Loucy (cell line): ENCODE measurements around the gene RBBP8.

Source experiments
- H2AFZ ChIP-seq: fragments of 200-600 bp; sonication (generic); 2 replicates; pipeline ENCODE4 v1.6.0; 2016; ENCODE audit warnings: antibody characterized with exemption, mild to moderate bottlenecking, low read length, moderate library complexity
- H3F3A ChIP-seq: fragments of 200-600 bp; 2 replicates; pipeline ENCODE4 v1.6.0; 2016; ENCODE audit warnings: antibody characterized with exemption, low read depth, mild to moderate bottlenecking
- H3K27me3 ChIP-seq: fragments of 200-600 bp; sonication (generic); 2 replicates; pipeline ENCODE4 v1.6.1; 2014; ENCODE audit warnings: low read length, mild to moderate bottlenecking; ENCODE audit not compliant: insufficient read depth, poor library complexity, severe bottlenecking
- H3K36me3 ChIP-seq: fragments of 200-600 bp; sonication (generic); 2 replicates; pipeline ENCODE4 v1.6.1; 2016; ENCODE audit warnings: low read length; ENCODE audit not compliant: insufficient read depth
- H3K4me1 ChIP-seq: fragments of 200-600 bp; sonication (generic); 2 replicates; pipeline ENCODE4 v1.5.1; 2014; ENCODE audit warnings: low read length, mild to moderate bottlenecking; ENCODE audit not compliant: insufficient read depth, poor library complexity, severe bottlenecking
- H3K4me2 ChIP-seq: fragments of 200-600 bp; sonication (generic); 2 replicates; pipeline ENCODE4 v1.6.0; 2014; ENCODE audit warnings: antibody characterized with exemption, low read length, low read depth, mild to moderate bottlenecking; ENCODE audit not compliant: poor library complexity, severe bottlenecking
- H3K4me3 ChIP-seq: fragments of 200-600 bp; sonication (generic); 2 replicates; pipeline ENCODE4 v1.5.1; 2014; ENCODE audit warnings: low read length, mild to moderate bottlenecking, mixed read lengths; ENCODE audit not compliant: poor library complexity, severe bottlenecking
- H3K79me2 ChIP-seq: fragments of 200-600 bp; sonication (generic); 2 replicates; pipeline ENCODE4 v1.6.1; 2014; ENCODE audit warnings: low read length; ENCODE audit not compliant: insufficient read depth
- H3K9ac ChIP-seq: fragments of 200-600 bp; sonication (generic); 2 replicates; pipeline ENCODE4 v1.6.0; 2014; ENCODE audit warnings: mild to moderate bottlenecking, low read depth, low read length, moderate library complexity; ENCODE audit not compliant: poor library complexity, severe bottlenecking
- H3K9me2 ChIP-seq: fragments of 200-600 bp; sonication (generic); replicated peaks from 2 replicates; pipeline ENCODE4 v1.6.1; 2016; ENCODE audit warnings: low read depth, low read length, mixed read lengths
- H3K9me3 ChIP-seq: fragments of 200-600 bp; sonication (generic); 2 replicates; pipeline ENCODE4 v1.6.1; 2014; ENCODE audit warnings: mild to moderate bottlenecking, antibody characterized with exemption, low read length, low read depth; ENCODE audit not compliant: insufficient read depth
- H4K20me1 ChIP-seq: fragments of 200-600 bp; sonication (generic); 2 replicates; pipeline ENCODE4 v1.6.0; 2014; ENCODE audit warnings: antibody characterized with exemption, low read length, mild to moderate bottlenecking; ENCODE audit not compliant: insufficient read depth, poor library complexity, severe bottlenecking
- EZH2phosphoT487 ChIP-seq: fragments of 200-600 bp; IDR thresholded peaks from 2 replicates; pipeline ENCODE4 v1.6.1; 2018; ENCODE audit warnings: antibody characterized with exemption, mild to moderate bottlenecking, moderate library complexity, borderline replicate concordance
- TF ChIP-seq, protein P1 (sequence below): fragments of 200-600 bp; sonication (generic); conservative IDR thresholded peaks from 2 replicates; pipeline ENCODE4 v1.5.1; 2014; ENCODE audit warnings: mild to moderate bottlenecking, antibody characterized with exemption, low read length

Gene RBBP8

DNA sequence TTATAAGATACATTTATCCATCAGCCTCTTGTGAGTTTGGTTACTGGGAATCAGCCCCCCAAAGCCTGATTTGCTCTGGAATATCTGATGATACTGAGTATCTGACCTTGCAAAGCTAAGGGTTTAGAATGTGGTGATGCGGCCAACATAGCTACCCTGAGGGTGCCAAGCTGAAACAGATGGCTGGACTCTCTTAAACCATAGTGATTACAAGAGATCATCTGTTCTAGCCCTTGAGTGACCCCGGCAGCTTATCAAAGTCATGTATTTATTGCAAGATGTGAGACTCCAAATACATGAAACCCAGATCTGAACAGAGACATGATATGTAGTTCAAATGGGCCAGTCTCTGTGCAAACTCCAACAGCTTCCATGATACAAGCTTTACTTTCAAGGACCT is 124.0 kb downstream of the RBBP8 start:
- Histone ChIP-seq H4K20me1 (no peaks in the 10 kb centered on the region), H3K4me2 (no peak overlapping the region), H3K9me2 (no peaks in the 10 kb centered on the region), H3K4me3 (no peak overlapping the region), H3K9me3 (no peaks in the 10 kb centered on the region), H2AFZ (no peak overlapping the region), H3K79me2 (no peaks in the 10 kb centered on the region), H3K9ac (no peak overlapping the region), H3K4me1 (no peaks in the 10 kb centered on the region), H3K36me3 (no peaks in the 10 kb centered on the region), H3F3A (no peaks in the 10 kb centered on the region), H3K27me3 (no peaks in the 10 kb centered on the region)
- TF ChIP-seq EZH2phosphoT487, result no peak
- TF ChIP-seq, protein P1, sequence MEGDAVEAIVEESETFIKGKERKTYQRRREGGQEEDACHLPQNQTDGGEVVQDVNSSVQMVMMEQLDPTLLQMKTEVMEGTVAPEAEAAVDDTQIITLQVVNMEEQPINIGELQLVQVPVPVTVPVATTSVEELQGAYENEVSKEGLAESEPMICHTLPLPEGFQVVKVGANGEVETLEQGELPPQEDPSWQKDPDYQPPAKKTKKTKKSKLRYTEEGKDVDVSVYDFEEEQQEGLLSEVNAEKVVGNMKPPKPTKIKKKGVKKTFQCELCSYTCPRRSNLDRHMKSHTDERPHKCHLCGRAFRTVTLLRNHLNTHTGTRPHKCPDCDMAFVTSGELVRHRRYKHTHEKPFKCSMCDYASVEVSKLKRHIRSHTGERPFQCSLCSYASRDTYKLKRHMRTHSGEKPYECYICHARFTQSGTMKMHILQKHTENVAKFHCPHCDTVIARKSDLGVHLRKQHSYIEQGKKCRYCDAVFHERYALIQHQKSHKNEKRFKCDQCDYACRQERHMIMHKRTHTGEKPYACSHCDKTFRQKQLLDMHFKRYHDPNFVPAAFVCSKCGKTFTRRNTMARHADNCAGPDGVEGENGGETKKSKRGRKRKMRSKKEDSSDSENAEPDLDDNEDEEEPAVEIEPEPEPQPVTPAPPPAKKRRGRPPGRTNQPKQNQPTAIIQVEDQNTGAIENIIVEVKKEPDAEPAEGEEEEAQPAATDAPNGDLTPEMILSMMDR, result no peak

DNA sequence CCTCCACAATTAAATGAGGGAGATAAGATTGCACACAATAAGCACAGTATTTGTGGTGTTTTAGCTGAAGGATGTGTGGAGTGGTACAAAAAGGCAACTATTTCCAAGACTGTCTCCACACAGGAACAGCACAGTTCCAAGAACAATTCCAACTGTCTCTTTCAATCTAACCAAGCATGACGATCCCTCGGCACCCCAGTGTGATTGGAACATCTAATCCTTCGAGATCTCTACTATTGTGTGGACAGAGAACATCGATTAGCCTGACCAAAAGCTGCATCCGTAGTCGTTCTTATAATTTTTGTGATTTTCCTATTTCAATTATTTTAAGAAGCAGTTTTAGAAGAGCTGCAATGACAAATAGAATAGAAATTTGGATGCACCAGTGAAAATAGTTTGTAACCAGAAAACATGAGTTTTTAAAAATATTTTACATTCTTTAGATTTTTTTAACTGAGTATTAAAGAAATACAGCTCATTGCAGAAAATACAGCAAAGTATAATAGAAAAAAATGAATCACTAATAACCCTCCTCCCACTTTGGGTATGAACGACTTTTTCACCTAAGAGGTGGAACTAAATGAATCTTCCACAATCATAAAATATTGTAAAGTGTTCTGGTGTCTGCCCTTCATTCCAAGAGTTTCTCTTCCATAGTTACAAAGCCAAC is 125.8 kb downstream of the RBBP8 start:
- no peaks in the 10 kb centered on the region for H3K27me3 ChIP-seq
- H3K9me2 ChIP-seq, result no peaks in the 10 kb centered on the region
- no peaks in the 10 kb centered on the region for H3K36me3 ChIP-seq
- no peak overlapping the region for H2AFZ ChIP-seq
- H3K4me2 ChIP-seq, result no peak overlapping the region
- H3F3A ChIP-seq, result no peaks in the 10 kb centered on the region
- H3K4me3 ChIP-seq, result no peak overlapping the region
- H3K4me1 ChIP-seq, result no peaks in the 10 kb centered on the region
- no peaks in the 10 kb centered on the region for H4K20me1 ChIP-seq
- TF ChIP-seq, protein P1, result no peak
- TF ChIP-seq EZH2phosphoT487, result no peak
- H3K9ac ChIP-seq, result no peak overlapping the region
- H3K9me3 ChIP-seq, result peaks cover 6% of the 10 kb centered on the region; the same call in 1 of the 2 replicates
- no peaks in the 10 kb centered on the region for H3K79me2 ChIP-seq

DNA sequence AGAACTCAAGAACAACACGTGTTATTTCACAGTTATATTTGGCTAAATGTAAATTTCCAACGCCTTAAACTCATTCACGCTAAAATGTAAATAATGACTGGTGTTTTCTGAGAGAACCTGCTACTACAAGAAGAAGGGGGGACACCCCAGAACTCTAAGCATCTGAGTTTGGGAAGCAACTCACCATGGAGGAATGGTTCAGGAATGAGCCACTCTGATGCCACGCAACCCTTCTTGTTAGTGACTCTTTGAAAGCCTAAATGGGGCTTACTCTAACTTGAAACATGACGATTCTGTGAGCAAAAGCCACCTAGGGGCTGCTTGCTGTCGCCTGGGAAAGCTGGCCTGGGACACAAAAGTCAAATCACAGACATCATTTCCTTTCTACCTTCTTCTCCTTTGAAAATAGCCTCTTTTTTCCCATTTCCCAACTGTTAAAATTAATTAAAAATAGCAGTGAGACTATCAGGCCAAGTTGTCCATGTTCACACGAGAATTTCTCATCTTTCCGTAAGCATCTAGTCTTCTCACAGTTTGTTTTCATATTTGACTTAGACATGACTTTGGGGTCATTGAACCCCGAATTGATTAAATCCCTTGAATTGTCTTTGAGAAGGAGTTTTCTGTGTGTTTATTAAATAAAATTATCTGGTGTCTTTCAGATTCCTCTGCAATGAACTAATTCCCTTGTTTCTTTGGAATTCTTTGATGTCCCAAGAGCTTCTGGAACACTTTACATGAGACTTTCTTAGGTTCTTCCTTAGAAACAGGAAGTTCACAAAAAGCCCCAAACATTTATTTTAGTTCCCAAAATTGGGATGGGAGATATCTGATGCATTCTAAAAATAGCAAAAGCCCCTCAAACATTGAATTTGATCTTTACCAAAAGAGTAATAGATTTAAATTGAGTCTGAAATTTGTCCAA is 126.7 kb downstream of the RBBP8 start:
- Histone ChIP-seq H3K4me1 (no peaks in the 10 kb centered on the region), H3K27me3 (no peaks in the 10 kb centered on the region), H3F3A (no peaks in the 10 kb centered on the region), H3K79me2 (no peaks in the 10 kb centered on the region), H4K20me1 (no peaks in the 10 kb centered on the region), H3K9me2 (no peaks in the 10 kb centered on the region), H3K9me3 (peaks cover 6% of the 10 kb centered on the region; the same call in 1 of the 2 replicates), H3K9ac (no peak overlapping the region), H3K4me2 (no peak overlapping the region), H3K4me3 (no peak overlapping the region), H3K36me3 (no peaks in the 10 kb centered on the region), H2AFZ (no peak overlapping the region)
- TF ChIP-seq, protein P1, result no peak
- no peak for TF ChIP-seq EZH2phosphoT487
